DMS114 treated with DMSO at 0.1 percent for 48 hours (cell line): ENCODE results near the gene ZKSCAN5.
"Not testable (repeated sequence)": the region's sequence is repeated elsewhere in the genome, so short reads cannot be mapped to it uniquely, and the experiment has no call there.

Experiments used
- DNase-seq: peaks from one replicate; lab custom pipeline; 2025; ENCODE audit not compliant: unreplicated experiment; lab: John Stamatoyannopoulos, UW

The ZKSCAN5 gene

DNA sequence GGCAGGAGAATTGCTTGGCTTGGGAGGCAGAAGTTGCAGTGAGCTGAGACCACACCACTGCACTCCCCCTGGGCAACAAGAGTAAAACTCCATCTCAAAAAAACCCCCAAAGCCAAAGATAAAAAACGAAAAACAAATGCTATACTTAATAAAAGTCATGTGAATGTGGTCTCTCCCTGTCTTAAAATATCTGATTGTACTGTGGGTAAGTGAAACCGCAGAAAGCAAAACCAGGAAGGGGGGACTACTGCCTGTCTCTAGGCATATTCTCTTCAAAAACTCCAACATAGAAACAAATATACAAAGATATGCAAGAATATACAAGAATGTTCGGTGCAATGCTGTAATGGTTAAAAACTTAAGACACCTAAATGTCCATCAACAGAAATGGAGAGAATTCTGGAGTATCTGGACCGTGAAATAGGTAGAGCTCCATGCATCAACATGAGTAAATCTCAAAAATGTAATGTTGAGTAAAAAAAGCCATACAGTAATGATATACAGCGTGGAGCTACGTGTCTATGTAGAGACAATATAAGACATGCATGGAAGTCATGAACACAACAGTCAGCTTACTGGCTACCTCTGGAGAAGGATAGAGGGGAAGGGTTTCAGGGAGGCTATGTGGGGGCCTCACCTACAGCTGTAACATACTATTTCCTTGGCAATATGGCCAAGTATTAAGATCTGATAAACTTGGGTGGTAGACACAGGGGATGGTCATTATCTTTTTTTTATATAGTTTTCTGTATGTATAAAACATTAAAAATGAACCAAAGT, 6.5 kb upstream of the ZKSCAN5 start:
- DNase-seq: no peak

DNA sequence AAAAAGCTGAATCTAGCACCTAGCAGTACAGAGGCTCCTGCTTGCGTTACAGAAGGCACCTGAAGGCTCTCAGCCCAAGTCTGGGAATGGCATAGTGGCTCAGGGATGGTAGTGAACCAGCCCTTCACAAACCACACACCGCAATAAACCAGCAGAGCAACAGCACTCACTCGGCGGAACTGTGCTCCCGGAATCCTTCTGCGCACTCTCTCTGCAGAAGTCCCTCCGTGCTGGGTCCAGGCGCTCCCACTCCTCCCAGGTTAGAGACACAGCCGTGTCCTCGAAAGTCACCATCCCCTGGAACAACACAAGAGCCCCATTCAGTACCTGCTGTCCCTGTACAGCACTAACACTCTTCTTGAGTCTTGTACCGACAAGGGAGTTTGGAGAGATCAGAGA, 5.9 kb upstream of the ZKSCAN5 start:
- DNase-seq: no peak

DNA sequence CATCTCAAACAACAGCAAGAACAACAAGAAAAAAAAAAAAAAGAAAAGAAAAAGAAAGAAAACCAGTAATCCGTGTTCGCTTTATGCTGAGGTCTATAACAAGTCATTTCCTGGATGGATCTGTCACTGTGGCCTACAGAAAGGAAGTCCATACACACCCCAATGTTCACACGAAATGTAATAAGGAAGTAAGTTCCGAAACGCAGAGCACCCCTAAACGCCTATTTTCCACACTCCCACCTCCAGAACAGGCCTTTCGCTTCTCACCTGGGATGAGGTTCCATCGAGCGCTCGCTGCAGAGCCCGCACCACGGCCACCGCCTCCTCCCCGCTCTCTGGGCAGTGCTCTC, 5.1 kb upstream of the ZKSCAN5 start:
- no peak for DNase-seq

DNA sequence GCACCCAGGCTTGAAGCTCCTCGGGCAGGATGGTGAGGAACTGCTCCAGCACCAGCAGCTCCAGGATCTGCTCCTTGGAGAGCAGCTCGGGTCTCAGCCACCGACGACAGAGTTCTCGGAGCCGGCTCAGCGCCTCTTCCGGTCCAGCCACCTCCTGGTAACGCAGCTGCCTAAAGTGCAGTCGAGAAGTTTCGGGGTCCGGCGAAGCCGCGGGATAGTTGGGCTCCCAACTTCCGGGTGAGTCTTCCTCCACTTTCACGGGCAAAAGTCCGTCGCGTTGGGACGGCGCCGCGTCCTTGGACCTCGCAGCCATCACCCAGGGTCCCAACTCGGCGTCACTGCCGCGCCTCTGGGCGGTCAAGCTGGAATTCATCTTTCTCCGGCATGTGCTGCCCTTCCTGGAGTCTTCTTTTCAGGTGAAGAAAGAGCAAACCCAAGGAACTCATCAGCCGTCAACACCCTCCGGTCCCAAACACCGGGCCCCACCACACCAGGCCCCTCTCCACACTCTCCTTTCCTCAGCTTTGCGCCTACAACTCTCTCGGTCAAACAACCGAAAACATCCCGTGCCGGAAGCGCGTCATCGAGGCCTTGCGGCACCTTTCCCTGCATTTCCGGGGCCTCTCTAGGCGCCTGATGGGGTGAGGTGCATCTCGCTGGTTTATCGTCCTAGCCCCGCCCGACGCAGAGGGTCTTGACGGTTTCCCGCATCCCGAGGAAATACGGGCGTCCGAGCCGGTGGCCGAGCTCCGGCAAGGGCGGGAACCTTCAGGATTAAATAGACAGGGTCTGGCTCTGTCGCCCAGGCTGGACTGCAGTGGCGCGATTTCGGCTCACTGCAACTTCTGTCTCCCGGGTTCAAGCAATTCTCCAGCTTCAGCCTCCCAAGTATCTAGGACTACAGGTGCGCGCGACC, 4.5 kb upstream of the ZKSCAN5 start, which contains the start of gene ZNF394:
Gene ZNF394, minus strand, starts transcription at position 561 of the 916 bp plus-strand sequence. Its CDS starts 188 bp downstream, at position 373.
- peak; percentile 88 for DNase-seq

DNA sequence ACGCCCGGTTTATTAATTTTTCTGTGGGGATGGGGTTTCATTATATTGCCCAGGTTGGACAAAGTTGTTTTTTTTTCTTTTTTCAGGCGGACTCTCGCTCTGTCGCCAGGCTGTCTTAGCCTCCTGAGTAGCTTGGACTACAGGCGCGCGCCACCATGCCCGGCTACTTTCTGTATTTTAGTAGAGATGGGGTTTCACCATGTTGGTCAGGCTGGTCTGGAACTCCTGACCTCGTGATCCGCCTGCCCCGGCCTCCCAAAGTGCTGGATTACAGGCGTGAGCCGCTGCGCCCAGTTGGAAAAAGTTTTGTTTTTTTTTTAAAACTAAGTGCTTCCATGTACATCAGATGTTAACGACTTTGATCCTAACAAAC, 3.8 kb upstream of the ZKSCAN5 start:
- no peak for DNase-seq

DNA sequence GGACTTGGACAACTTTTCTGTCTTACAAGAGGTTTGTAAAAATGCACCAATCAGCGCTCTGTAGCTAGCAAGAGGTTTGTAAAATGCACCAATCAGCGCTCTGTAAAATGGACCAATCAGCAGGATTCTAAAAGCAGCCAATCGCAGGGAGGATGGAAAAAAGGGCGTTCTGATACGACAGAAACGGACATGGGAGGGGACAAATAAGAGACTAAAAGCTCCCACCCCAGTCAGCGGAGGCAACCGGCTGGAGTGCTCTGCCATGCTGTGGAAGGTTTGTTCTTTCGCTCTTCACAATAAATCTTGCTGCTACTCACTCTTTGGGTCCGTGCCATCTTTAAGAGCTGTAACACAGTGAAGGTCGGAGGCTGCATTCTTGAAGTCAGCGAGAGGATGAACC, 3.2 kb upstream of the ZKSCAN5 start:
- not testable (repeated sequence) for DNase-seq

DNA sequence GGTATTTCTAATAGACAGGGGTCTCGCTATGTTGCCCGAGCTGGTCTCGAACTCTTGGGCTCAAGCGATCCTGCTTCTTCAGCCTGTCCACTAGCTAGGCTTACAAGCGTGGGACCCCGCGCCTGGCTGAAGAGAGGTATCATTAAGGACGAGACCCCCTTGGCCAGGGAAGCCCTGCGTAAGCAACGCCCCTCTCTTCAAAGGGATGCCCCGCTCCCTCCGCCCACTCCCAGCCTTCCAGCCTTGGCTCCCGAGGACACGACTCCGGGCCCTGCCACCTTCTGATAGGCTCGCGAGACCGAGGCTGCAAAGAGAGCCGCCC, 220 bp upstream of the ZKSCAN5 start:
- DNase-seq: no peak

DNA sequence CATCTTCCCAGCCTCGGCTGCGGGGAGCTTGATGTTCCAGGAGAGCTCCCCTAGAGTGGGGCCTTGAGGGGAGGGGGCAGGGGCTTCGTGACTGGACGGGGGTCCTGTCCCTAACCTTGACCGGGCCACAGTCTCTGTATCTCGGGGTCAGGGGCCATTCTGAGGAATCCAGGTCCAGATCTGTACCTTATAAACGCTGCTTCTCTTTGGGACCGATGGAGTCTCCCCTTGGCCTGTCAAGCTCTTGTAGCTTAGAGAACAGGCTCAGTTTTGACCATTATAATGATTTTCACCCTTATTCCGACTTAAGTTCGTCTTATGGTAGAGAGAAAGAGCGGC, 831 bp downstream of the ZKSCAN5 start:
- no peak for DNase-seq

DNA sequence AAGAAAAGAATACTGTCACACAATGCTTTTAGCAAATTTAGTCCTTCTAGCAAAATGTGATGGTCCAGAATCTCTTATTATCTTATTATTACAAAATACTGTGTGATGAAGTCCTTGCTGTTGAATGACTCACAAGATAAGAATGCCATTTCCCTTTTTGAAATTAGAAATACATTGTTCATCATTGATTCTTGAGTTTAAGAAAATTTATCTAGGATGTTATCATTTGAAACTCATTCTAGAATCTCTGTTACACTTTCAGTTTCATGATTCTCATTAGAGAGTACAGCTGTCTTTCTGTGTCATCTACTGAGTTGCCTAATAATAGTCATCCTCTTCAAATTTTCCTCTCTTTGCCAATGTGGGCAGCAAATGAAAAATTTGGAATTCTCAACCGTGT, 9.6 kb downstream of the ZKSCAN5 start:
- DNase-seq: no peak

DNA sequence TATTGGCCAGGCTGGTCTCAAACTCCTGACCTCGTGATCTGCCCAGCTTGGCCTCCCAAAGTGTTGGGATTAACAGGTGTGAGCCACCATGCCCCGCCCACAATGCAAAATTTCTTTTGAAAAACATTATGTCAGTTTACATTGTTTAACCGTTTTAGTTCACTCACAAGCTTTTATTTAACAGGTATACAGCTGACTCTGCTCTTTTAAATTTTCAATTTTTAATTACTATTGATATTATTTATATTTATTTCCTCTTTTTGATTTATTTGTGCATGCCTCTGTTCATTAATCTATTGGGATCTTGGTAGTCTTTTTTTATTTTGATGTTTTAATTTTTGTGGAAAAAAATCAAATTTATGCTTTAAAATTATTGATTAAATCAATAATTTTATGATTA, 16.9 kb downstream of the ZKSCAN5 start:
- no peak for DNase-seq

DNA sequence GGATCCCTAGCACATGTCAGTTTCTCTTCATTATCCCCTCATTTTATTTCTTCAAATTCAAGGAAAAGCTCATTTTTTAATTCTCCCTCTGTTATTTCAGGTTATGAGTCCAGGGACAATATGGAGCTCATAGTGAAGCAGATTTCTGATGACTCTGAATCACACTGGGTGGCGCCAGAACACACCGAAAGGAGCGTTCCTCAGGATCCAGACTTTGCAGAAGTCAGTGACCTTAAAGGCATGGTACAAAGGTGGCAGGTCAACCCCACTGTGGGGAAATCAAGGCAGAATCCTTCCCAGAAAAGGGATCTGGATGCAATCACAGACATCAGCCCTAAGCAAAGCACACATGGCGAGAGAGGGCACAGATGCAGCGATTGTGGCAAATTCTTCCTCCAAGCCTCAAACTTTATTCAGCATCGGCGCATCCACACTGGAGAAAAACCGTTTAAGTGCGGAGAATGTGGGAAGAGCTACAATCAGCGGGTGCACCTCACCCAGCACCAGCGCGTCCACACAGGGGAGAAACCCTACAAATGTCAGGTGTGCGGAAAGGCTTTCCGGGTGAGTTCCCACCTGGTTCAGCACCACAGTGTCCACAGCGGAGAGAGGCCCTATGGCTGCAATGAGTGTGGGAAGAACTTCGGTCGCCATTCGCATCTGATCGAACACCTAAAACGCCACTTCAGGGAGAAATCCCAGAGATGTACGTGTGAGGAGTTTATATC, 21.4 kb downstream of the ZKSCAN5 start:
- DNase-seq: no peak

DNA sequence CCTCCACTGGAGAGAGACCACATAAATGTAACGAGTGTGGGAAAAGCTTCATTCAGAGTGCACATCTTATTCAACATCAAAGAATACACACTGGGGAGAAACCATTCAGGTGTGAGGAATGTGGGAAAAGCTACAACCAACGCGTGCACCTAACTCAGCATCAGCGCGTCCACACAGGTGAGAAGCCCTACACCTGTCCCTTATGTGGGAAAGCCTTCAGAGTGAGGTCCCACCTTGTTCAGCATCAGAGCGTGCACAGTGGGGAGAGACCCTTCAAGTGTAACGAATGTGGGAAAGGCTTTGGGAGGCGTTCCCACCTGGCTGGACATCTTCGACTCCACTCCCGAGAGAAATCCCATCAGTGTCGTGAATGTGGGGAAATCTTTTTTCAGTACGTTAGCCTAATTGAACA, 26.9 kb downstream of the ZKSCAN5 start:
- no peak for DNase-seq

DNA sequence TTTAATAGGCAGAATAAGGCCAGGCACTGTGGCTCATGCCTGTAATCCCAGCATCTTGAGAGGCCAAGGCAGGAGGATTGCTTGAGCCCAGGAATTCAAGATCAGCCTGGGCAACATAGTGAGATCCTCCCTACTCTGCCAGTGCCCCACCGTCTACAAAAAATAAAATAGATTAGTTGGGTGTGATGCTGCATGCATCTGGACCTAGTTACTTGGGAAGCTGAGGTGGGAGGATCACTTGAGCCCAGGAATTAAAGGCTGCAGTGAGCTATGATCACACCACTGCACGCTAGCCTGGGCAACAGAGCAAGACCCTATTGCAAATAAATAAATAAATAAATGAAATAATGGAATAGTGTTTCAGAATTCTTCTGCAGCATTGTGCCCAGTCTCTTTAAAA, 31.2 kb downstream of the ZKSCAN5 start:
- DNase-seq: no peak

DNA sequence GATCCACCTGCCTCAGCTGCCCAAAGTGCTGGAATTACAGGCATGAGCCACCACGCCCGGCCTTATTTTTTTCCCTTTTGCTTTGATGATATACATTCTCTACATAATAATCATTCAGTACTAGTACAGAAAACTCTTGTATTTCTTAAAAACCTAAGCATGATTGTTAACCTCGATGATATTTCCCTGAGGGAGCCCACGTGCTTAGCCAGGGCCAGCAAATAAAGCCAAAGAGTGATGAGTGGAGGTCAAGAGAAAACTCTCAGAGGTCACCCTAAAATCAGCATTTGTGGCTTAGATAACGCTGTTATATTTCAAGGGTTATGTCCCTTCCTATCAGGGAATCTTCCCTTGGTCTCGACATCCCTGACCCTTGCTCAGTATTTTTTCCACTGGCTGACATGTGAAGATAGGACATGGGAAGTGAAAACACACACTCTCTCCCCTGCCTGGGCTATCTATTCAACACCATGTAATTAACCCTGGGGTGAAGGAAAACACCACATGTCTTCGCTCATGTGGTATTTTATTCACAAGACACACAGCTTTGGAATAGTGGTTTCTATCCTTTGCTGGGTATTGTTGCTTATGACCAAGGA, 34.9 kb downstream of the ZKSCAN5 start:
- no peak for DNase-seq

DNA sequence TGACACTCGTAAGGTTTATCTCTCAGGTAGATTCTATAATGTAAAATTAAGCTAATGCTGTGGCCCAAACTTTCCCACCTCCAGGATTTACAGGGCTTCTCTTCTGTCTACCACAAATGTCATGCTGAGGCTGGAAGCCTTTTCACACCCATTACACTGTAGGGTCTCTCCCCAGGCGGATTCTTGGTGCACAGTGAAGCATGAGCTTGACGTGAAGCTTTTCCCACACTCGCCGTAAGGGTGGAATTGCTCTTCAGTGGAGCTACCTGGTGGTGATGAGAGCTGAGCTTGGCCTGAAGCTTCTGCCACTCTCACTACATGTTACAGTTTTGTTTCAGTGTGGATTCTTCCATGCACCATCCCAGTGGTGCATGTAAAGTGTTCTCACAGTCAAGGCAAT, 36.1 kb downstream of the ZKSCAN5 start:
- no peak for DNase-seq

DNA sequence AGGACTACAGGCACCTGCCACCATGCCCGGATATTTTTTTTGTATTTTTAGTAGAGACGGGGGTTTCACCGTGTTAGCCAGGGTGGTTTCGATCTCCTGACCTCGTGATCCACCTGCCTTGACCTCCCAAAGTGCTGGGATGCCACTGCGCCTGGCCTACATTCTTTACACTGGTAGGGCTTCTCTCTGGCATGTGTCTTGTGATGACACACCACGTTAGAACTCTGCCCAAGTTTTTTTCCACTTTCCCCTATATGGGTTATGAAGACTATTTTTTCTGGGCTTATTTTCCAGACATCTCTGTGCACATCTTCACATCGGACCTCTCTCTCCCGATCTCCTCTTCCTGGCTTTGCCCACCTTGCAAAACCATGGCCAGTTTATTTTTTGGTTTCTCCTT, 36.8 kb downstream of the ZKSCAN5 start:
- DNase-seq: no peak

DNA sequence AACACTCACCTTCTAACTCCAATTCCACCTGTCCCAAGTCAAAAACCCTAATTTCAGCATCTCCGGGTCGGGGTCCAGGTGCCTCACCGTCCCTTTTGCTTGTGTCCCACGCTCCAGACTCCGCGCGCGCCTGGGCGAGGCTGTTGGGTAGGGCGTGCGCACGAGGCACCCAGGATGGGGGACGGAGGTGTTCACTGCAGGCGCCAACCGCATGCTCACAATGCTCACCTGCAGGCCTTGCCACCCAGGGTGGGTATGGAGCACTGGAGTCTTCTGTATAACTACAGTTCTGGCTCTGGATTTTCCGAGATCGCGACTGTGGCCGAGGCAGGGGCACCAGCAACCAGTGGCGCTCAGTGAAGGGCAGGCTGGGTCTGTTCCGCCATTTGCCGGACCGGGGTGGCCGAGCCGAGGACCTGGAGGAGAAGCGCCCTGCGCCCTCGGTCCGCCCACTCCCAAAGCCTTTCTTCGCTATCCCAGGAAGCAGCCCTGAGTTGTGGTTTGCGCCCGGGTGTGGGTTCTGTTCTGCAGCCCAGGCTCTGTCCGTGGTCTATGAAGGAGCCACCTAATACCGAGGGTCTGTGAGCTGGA, 38.7 kb downstream of the ZKSCAN5 start:
- no peak for DNase-seq

DNA sequence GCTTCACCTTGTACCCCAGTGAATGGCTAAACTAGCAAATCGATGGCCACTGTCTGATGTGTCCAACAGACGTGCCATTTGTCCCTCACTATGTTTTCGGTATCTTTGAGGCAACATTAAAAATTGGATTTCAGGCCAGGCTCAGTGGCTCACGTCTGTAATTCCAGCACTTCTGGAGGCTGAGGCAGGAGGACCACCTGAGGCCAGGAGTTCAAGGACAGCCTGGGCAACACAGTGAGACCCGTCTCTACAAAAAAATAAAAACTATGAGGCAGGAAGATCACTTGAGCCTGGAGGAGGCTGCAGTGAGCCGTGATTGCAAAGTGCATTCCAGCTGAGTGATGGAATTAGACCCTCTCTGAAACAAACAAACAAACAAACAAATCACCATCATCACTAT, 39.5 kb downstream of the ZKSCAN5 start:
- DNase-seq: no peak

DNA sequence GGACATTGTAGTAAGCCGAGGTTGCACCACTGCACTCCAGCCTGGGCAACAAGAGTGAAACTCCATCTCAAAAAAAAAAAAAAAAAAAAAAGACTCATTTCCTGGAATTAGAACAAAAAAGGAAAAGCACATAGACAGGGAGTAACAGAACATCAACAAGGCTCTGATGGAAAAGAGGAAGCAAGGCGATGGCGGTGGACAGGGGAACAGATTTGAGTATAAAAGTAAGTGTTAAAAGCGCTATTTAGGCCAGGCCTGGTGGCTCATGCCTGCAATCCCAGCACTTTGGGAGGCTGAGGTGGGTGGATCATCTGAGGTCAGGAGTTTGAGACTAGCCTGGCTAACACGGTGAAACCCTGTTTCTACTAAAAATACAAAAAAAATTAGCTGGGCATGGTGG, 40.8 kb downstream of the ZKSCAN5 start:
- not testable (repeated sequence) for DNase-seq

DNA sequence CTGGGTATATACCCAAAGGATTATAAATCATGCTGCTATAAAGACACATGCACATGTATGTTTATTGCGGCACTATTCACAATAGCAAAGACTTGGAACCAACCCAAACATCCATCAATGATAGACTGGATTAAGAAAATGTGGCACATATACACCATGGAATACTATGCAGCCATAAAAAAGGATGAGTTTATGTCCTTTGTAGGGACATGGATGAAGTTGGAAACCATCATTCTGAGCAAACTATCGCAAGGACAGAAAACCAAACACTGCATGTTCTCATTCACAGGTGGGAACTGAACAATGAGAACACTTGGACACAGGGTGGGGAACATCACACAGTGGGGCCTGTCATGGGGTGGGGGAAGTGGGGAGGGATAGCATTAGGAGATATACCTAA, 45.1 kb downstream of the ZKSCAN5 start:
- not testable (repeated sequence) for DNase-seq

DNA sequence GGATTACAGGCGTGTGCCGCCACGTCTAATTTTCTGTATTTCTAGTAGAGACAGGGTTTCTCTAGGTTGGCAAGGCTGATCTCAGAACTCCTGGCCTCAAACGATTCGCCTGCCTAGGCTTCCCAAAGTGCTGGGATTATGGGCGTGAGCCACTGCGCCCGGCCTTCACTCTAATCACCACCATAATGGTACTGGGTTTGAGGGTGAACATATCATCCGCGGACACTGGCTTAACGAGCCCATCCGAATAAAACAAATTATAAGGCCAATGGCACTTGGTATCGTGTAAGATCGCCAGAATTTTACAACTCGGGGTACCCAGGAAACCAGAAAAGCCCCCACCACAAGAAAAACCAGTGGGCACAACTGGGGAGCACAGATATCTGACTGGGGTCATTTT, 46.9 kb downstream of the ZKSCAN5 start:
- no peak for DNase-seq
